A549 (cell line): ENCODE data around the gene ZNF750. TPM values are rescaled to one million over a fixed set of nuclear protein-coding genes. Genes with fewer than 3 reads are reported as not detected.

Source experiments
- ATAC-seq, 2 experiments: fragments of 200-7000 bp in 1 of 2; fragments of >200 bp in 1 of 2; cut with Nextera tagmentation in 1 of 2; cut with Tn5 transposase in 1 of 2; 3 replicates each; pipeline versions ENCODE4 v1.8.0 to v1.9.1; 2018 to 2020; ENCODE audit warnings: mild to moderate bottlenecking in 1 of 2, moderate library complexity in 1 of 2
- CTCF ChIA-PET: fragments of 300-600 bp; sonication (Branson Sonifier 250); formaldehyde crosslinking; extraction: SDS; loops from one replicate; lab custom pipeline; 2021; ENCODE audit warnings: antibody characterized with exemption, inconsistent platforms; lab: Yijun Ruan, JAX
- POLR2A ChIA-PET: fragments of 350-600 bp; formaldehyde crosslinking; extraction: SDS; loops from one replicate; lab custom pipeline; 2021; ENCODE audit warnings: antibody characterized with exemption, inconsistent platforms; lab: Yijun Ruan, JAX
- DNase-seq, 2 experiments: peaks; one replicate each; pipeline versions ENCODE4 v3.0.0 to v3.0.0-alpha.2; 2011 to 2016; ENCODE audit warnings: low read depth in 1 of 2, low spot score in 1 of 2
- FAIRE-seq: peaks from 2 replicates; lab custom pipeline; 2011; peaks lifted over from hg19 to GRCh38; lab: Jason Lieb, UNC
- H3K27ac ChIP-seq, 2 experiments: fragments of >200 bp; sonication (Bioruptor Twin); formaldehyde crosslinking; 3 replicates each; pipeline ENCODE4 v1.5.1; 2016 to 2017
- H3K4me1 ChIP-seq: fragments of >200 bp; sonication (Bioruptor Twin); formaldehyde crosslinking; 3 replicates; pipeline ENCODE4 v1.6.1; 2016
- H3K4me2 ChIP-seq: fragments of >200 bp; sonication (Bioruptor Twin); formaldehyde crosslinking; 3 replicates; pipeline ENCODE4 v1.6.1; 2016
- H3K4me3 ChIP-seq: fragments of >200 bp; sonication (Bioruptor Twin); formaldehyde crosslinking; 3 replicates; pipeline ENCODE4 v1.5.1; 2016
- H3K9me3 ChIP-seq: fragments of >200 bp; sonication (Bioruptor Twin); formaldehyde crosslinking; 3 replicates; pipeline ENCODE4 v1.6.1; 2016
- BCL3 ChIP-seq: fragments of >200 bp; sonication (Bioruptor Twin); formaldehyde crosslinking; IDR thresholded peaks from 3 replicates; pipeline ENCODE4 v1.6.1; 2016
- CBX8 ChIP-seq: fragments of 200-600 bp; sonication (generic); IDR thresholded peaks from 2 replicates; pipeline ENCODE4 v1.6.1; 2016
- CEBPB ChIP-seq, 2 experiments: fragments of >200 bp in 1 of 2; sonication (Bioruptor Twin) in 1 of 2; formaldehyde crosslinking in 1 of 2; IDR thresholded peaks; 2 replicates each; pipeline ENCODE4 v1.6.1; 2012 to 2016
- CHD2 ChIP-seq: fragments of 150-350 bp; IDR thresholded peaks from 2 replicates; pipeline ENCODE4 v1.6.1; 2014; ENCODE audit warnings: low read length; ENCODE audit not compliant: partially characterized antibody
- EHF ChIP-seq: fragments of 250-450 bp; sonication (Bioruptor Pico); IDR thresholded peaks from 2 replicates; pipeline ENCODE4 v1.5.0; 2020; ENCODE audit warnings: mild to moderate bottlenecking
- EP300 ChIP-seq, 2 experiments: fragments of >200 bp; sonication (Bioruptor Twin); formaldehyde crosslinking; IDR thresholded peaks; 2 replicates in 1 of 2; 3 replicates in 1 of 2; pipeline ENCODE4 v1.6.1; 2016 to 2017
- FOSL2 ChIP-seq, 2 experiments: fragments of 450-650 bp in 1 of 2; fragments of >200 bp in 1 of 2; sonication (Bioruptor Twin) in 1 of 2; formaldehyde crosslinking; IDR thresholded peaks; 2 replicates each; pipeline versions ENCODE4 v1.5.0 to v1.6.1; 2016 to 2020; ENCODE audit warnings: mild to moderate bottlenecking in 1 of 2, moderate library complexity in 1 of 2
- GATA3 ChIP-seq: IDR thresholded peaks from 2 replicates; pipeline ENCODE4 v1.6.1; 2012; ENCODE audit warnings: borderline replicate concordance
- HDAC2 ChIP-seq: fragments of 200-600 bp; sonication (generic); IDR thresholded peaks from 2 replicates; pipeline ENCODE4 v1.6.1; 2016
- HES2 ChIP-seq: fragments of >200 bp; sonication (Bioruptor Twin); formaldehyde crosslinking; IDR thresholded peaks from 2 replicates; pipeline ENCODE4 v1.6.1; 2016
- HMGXB4 ChIP-seq: fragments of 250-450 bp; sonication (Bioruptor Pico); IDR thresholded peaks from 2 replicates; pipeline ENCODE4 v1.5.0; 2021; ENCODE audit warnings: mild to moderate bottlenecking, moderate library complexity, borderline replicate concordance
- HOXB13 ChIP-seq: fragments of 250-450 bp; sonication (Bioruptor Pico); IDR thresholded peaks from 2 replicates; pipeline ENCODE4 v1.5.0; 2020; ENCODE audit warnings: low read depth, mild to moderate bottlenecking, moderate library complexity
- KDM5A ChIP-seq: fragments of 200-600 bp; sonication (generic); IDR thresholded peaks from 2 replicates; pipeline ENCODE4 v1.6.1; 2016; ENCODE audit warnings: antibody characterized with exemption, mild to moderate bottlenecking
- MAZ ChIP-seq: fragments of 150-350 bp; IDR thresholded peaks from 2 replicates; pipeline ENCODE4 v1.6.1; 2014; ENCODE audit warnings: antibody characterized with exemption, low read depth, low read length, borderline replicate concordance
- MYC ChIP-seq: IDR thresholded peaks from 2 replicates; pipeline ENCODE4 v1.6.1; 2012; ENCODE audit warnings: mild to moderate bottlenecking, inconsistent platforms, low read length, improper control_type of control experiment, borderline replicate concordance
- NFE2L2 ChIP-seq: fragments of 150-350 bp; conservative IDR thresholded peaks from 2 replicates; pipeline ENCODE4 v1.6.1; 2014; ENCODE audit warnings: low read length
- NR3C1 ChIP-seq: fragments of >200 bp; sonication (Bioruptor Twin); formaldehyde crosslinking; IDR thresholded peaks from 3 replicates; pipeline ENCODE4 v1.6.1; 2017
- POLR2AphosphoS2 ChIP-seq: conservative IDR thresholded peaks from 2 replicates; pipeline ENCODE4 v1.6.1; 2012; ENCODE audit warnings: low read length, improper control_type of control experiment, inconsistent platforms
- RAD21 ChIP-seq, 2 experiments: fragments of >200 bp in 1 of 2; sonication (Bioruptor Twin) in 1 of 2; formaldehyde crosslinking in 1 of 2; IDR thresholded peaks in 1 of 2; conservative IDR thresholded peaks in 1 of 2; 2 replicates in 1 of 2; 3 replicates in 1 of 2; pipeline ENCODE4 v1.6.1; 2012 to 2018; ENCODE audit warnings: inconsistent platforms in 1 of 2
- RNF2 ChIP-seq: fragments of 200-600 bp; sonication (generic); IDR thresholded peaks from 2 replicates; pipeline ENCODE4 v1.6.1; 2016; ENCODE audit warnings: low read depth, mild to moderate bottlenecking, antibody characterized with exemption, moderate library complexity, borderline replicate concordance
- SMC3 ChIP-seq: fragments of >200 bp; sonication (Bioruptor Twin); formaldehyde crosslinking; IDR thresholded peaks from 3 replicates; pipeline ENCODE4 v1.6.1; 2018; ENCODE audit warnings: inconsistent platforms
- SREBF2 ChIP-seq: fragments of 450-650 bp; IDR thresholded peaks from 2 replicates; pipeline ENCODE4 v1.6.1; 2014; ENCODE audit warnings: mild to moderate bottlenecking, moderate library complexity
- TFCP2L1 ChIP-seq: fragments of 250-450 bp; sonication (Bioruptor Pico); IDR thresholded peaks from 2 replicates; pipeline ENCODE4 v1.5.0; 2021; ENCODE audit warnings: mild to moderate bottlenecking
- ZFP36 ChIP-seq: fragments of 450-650 bp; IDR thresholded peaks from 2 replicates; pipeline ENCODE4 v1.6.1; 2014; ENCODE audit warnings: borderline replicate concordance; ENCODE audit not compliant: partially characterized antibody
- ZSCAN20 ChIP-seq: fragments of 250-450 bp; sonication (Bioruptor Pico); IDR thresholded peaks from 2 replicates; pipeline ENCODE4 v1.8.0; 2022; ENCODE audit warnings: mild to moderate bottlenecking, moderate library complexity
- WGBS: methylation state at CpG from one replicate; pipeline ENCODE4 v1.1.6; 2017; ENCODE audit errors: missing lambda C conversion rate; 5-methylcytosine and 5-hydroxymethylcytosine counted together
- polyA plus RNA-seq, 4 experiments: library from polyadenylated mRNA; depleted of rRNA in 3 of 4; stranded (reverse); fragments of >200 nt; fragmentation: RNase III in 1 of 4; extraction: RNeasy Plus Mini Kit Qiagen cat#74134 plus additional on column Dnase treatment in 1 of 4; gene quantifications; 2 replicates in 3 of 4; 3 replicates in 1 of 4; pipeline ENCODE4 v1.2.3, GENCODE V29; 2011 to 2017
- TF ChIP-seq, protein P1 (sequence below): fragments of 450-650 bp; IDR thresholded peaks from 2 replicates; pipeline ENCODE4 v1.6.1; 2014; ENCODE audit warnings: antibody characterized with exemption
- TF ChIP-seq, protein P2 (sequence below): IDR thresholded peaks from 2 replicates; pipeline ENCODE4 v1.6.1; 2012; ENCODE audit warnings: low read depth, borderline replicate concordance

The ZNF750 gene
- polyA plus RNA-seq, 2 of the 4 experiments (the other 2 are of a cell fraction) = not detected

- FAIRE-seq = no peak
- CTCF ChIA-PET = interaction anchor here (0.9 to 1.4 kb wide), 5 partner anchors 14 to 55 kb away, joined by 3 to 4 read pairs (median 4); no protein-coding TSS in a partner anchor
- H3K9me3 ChIP-seq = no peaks in the 10 kb centered on the region
- ATAC-seq = no peak
- POLR2A ChIA-PET = no interaction called here
- TF ChIP-seq NFE2L2 (no peak), RAD21 (conservative IDR thresholded peaks at IDR 0.05 in 1 of 2, IDR thresholded peaks at IDR 0.05 in 1 of 2) (no peak), SMC3 (no peak), CEBPB (IDR thresholded peaks at IDR 0.05) (no peak), TFCP2L1 (CRISPR knock-in tag) (no peak), BCL3 (no peak), NR3C1 (no peak), HMGXB4 (CRISPR knock-in tag) (no peak), RNF2 (no peak), ZFP36 (no peak), ZSCAN20 (CRISPR knock-in tag) (no peak), HDAC2 (no peak), GATA3 (no peak), FOSL2 (IDR thresholded peaks at IDR 0.05) (no peak), FOSL2 (CRISPR knock-in tag; IDR thresholded peaks at IDR 0.05) (no peak), MYC (no peak), EHF (CRISPR knock-in tag) (no peak), CHD2 (no peak), SREBF2 (no peak), KDM5A (no peak)
- TF ChIP-seq, all 56 proteins: peak for 0
- no peak overlapping the region for H3K4me3 ChIP-seq
- H3K27ac ChIP-seq = no peak overlapping the region
- DNase-seq = no peak
- 89% methylated on average over 12 of the region's 12 CpGs for WGBS
- H3K4me1 ChIP-seq = no peaks in the 10 kb centered on the region
- H3K4me2 ChIP-seq = no peak overlapping the region
Observed at GRCh38 chr17:82836823-82837357, 2.9 kb downstream of the ZNF750 start.

DNA sequence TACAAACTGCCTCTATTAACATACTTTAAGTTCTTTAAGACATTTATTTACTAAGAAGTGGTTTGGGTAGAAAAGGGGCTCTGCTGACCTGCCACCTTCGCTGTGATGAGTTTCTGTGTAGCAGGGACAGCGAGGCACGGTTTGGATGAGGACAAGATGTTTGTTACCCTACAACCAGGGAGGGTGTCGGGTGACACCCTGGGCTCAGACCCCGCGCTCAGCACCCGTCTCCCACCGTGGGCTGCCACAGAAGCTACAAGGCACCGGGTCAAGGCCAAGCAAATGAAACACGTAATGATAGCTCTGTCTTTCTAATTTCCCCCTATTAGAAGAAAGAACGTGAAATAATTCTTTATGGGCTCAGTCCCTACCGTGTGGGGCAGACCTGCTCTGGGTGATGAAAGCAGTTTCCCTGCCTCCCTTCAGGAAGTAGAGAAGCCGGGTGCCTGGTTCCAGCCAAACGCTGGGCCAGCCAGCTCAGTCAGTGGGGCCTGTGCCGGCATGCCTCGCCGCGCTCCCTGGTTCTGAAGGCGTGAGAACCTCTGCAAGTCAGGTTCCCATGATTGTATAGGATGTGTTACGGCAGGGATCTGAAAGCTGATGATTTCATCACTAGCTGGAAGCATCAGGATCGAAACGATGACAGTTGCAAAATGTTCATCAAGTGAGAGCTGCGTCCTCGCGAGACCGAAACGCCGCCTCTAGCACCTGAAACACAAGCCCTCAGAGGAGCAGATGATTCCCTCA lies 3.9 kb downstream of the ZNF750 start:
- H3K4me3 ChIP-seq = no peak overlapping the region
- no peaks in the 10 kb centered on the region for H3K4me1 ChIP-seq
- no peaks in the 10 kb centered on the region for H3K9me3 ChIP-seq
- TF ChIP-seq FOSL2 (IDR thresholded peaks at IDR 0.05) (no peak), FOSL2 (CRISPR knock-in tag; IDR thresholded peaks at IDR 0.05) (no peak), POLR2AphosphoS2 (no peak), ZFP36 (no peak), HOXB13 (CRISPR knock-in tag) (no peak), HDAC2 (no peak), TFCP2L1 (CRISPR knock-in tag) (no peak), HES2 (no peak), SMC3 (no peak), MAZ (no peak), HMGXB4 (CRISPR knock-in tag) (no peak), EP300 (IDR thresholded peaks at IDR 0.05) (no peak), CBX8 (no peak)
- TF ChIP-seq, protein P1, sequence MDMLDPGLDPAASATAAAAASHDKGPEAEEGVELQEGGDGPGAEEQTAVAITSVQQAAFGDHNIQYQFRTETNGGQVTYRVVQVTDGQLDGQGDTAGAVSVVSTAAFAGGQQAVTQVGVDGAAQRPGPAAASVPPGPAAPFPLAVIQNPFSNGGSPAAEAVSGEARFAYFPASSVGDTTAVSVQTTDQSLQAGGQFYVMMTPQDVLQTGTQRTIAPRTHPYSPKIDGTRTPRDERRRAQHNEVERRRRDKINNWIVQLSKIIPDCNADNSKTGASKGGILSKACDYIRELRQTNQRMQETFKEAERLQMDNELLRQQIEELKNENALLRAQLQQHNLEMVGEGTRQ = no peak
- TF ChIP-seq, protein P2, sequence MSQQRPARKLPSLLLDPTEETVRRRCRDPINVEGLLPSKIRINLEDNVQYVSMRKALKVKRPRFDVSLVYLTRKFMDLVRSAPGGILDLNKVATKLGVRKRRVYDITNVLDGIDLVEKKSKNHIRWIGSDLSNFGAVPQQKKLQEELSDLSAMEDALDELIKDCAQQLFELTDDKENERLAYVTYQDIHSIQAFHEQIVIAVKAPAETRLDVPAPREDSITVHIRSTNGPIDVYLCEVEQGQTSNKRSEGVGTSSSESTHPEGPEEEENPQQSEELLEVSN = no peak
- POLR2A ChIA-PET = no interaction called here
- ATAC-seq (no peak), DNase-seq (no peak), FAIRE-seq (no peak)
- WGBS = 93% methylated on average over 28 of the region's 28 CpGs
- no peak overlapping the region for H3K4me2 ChIP-seq
- CTCF ChIA-PET = interaction anchor here (0.9 to 1.4 kb wide), 5 partner anchors 8 to 21 kb away, joined by 3 to 4 read pairs (median 3); no protein-coding TSS in a partner anchor
- H3K27ac ChIP-seq = no peak overlapping the region
